T-helper 1 cell (primary cell): ENCODE results near the gene ZNF222.

ENCODE experiments used
- DNase-seq, 5 donors: peaks; one replicate each; pipeline ENCODE4 v3.0.0-alpha.2; 2012 to 2020
- total RNA-seq, 4 donors: gene quantifications; one replicate each; lab custom pipeline; 2026; lab: John Stamatoyannopoulos, UW

ZNF222 gene
- total RNA-seq, result 2.1 to 4.7 (median 3.3) reads per million in 4 donors

- peak; percentile 38 to 88 (median 60) for DNase-seq
Measured at GRCh38 chr19:44025217-44025936, at the start of gene ZNF222. ZNF222 (plus strand) TSS chr19:44025379; CDS start chr19:44025437, 58 bp downstream.

GRCh38 chr19:43976732-43977131 lies 48.4 kb upstream of the ZNF222 start:
- no peak for DNase-seq

- no peak for DNase-seq
Measured at GRCh38 chr19:43983544-43983911, 41.7 kb upstream of the ZNF222 start.

GRCh38 chr19:43983912-43984686 lies 41.1 kb upstream of the ZNF222 start, which contains the start of gene ZNF155:
ZNF155 (plus strand) TSS chr19:43984188; CDS start chr19:43988544, 4,356 bp downstream.
- peak; percentile 37 to 76 (median 56) for DNase-seq

- no peak for DNase-seq
Measured at GRCh38 chr19:43984687-43985000, 40.5 kb upstream of the ZNF222 start.

GRCh38 chr19:43997631-43998290 lies 27.4 kb upstream of the ZNF222 start:
- no peak for DNase-seq

GRCh38 chr19:44002212-44002565 lies 23.0 kb upstream of the ZNF222 start:
- DNase-seq, result no peak

GRCh38 chr19:44002566-44003460 lies 22.4 kb upstream of the ZNF222 start, which contains the start of gene ZNF230:
ZNF230 (plus strand) TSS chr19:44002957; CDS start chr19:44007079, 4,122 bp downstream.
- DNase-seq, result peak; percentile 60 to 94 (median 77)

GRCh38 chr19:44003461-44004009 lies 21.6 kb upstream of the ZNF222 start:
- peak in 1 of 5 donors; percentile 39 for DNase-seq

- DNase-seq, result no peak
Measured at GRCh38 chr19:44005973-44006372, 19.2 kb upstream of the ZNF222 start.

GRCh38 chr19:44007473-44007872 lies 17.7 kb upstream of the ZNF222 start:
- DNase-seq, result no peak

GRCh38 chr19:44010468-44010867 lies 14.7 kb upstream of the ZNF222 start:
- no peak for DNase-seq

- no peak for DNase-seq
Measured at GRCh38 chr19:44019498-44019897, 5.7 kb upstream of the ZNF222 start.

- DNase-seq, result no peak
Measured at GRCh38 chr19:44021221-44021620, 4.0 kb upstream of the ZNF222 start.

- DNase-seq, result no peak
Measured at GRCh38 chr19:44024900-44025216, 321 bp upstream of the ZNF222 start.

- DNase-seq, result no peak
Measured at GRCh38 chr19:44026622-44027021, 1.4 kb downstream of the ZNF222 start.

- no peak for DNase-seq
Measured at GRCh38 chr19:44032001-44032610, 6.9 kb downstream of the ZNF222 start.

GRCh38 chr19:44042147-44042546 lies 17.0 kb downstream of the ZNF222 start:
- DNase-seq, result no peak

GRCh38 chr19:44050740-44051649 lies 25.8 kb downstream of the ZNF222 start:
- DNase-seq, result peak in 1 of 5 donors; percentile 13

GRCh38 chr19:44051650-44052402 lies 26.6 kb downstream of the ZNF222 start, which contains the start of gene ZNF223:
ZNF223 (plus strand) TSS chr19:44052036; CDS start chr19:44055177, 3,141 bp downstream.
- DNase-seq, result peak; percentile 10 to 49 (median 24)
